ENCODE measurements around the gene ELF3. TPM values are rescaled to one million over a fixed set of nuclear protein-coding genes. Genes with fewer than 3 reads are reported as not detected.
A peak's percentile ranks its signal among the peaks of the same experiment; 100 is the strongest.

ELF3 gene
- total and polyA plus RNA-seq, 2 of the 13 experiments (the other 11 are each of a cell fraction or from before 2014, with no cell fraction given): 11.5 to 55.1 TPM

- no peak for TF ChIP-seq ZNF740 (CRISPR knock-in tag; IDR thresholded peaks at IDR 0.05)
- no peak for TF ChIP-seq EED (CRISPR knock-in tag; IDR thresholded peaks at IDR 0.05)
- TF ChIP-seq IKZF4 (CRISPR knock-in tag; IDR thresholded peaks at IDR 0.05; ENCODE audit: borderline replicate concordance, low read depth, not compliant biosample characterization): no peak
- peak; percentile 60 for TF ChIP-seq PATZ1 (CRISPR knock-in tag; IDR thresholded peaks at IDR 0.05)
- 0 out of 2 replicates have a peak, but pooled peaks have one; percentile 13 for TF ChIP-seq SOX13 (IDR thresholded peaks at IDR 0.05)
- TF ChIP-seq SOX13 (CRISPR knock-in tag; conservative IDR thresholded peaks at IDR 0.05 in 1 of 2, IDR thresholded peaks at IDR 0.05 in 1 of 2): peak in 1 of 2 experiments; percentile 48; a peak in 2 of 4 replicates
- peak; percentile 43; the same call in 1 of the 2 replicates for TF ChIP-seq ZNF143 (CRISPR knock-in tag; IDR thresholded peaks at IDR 0.05)
- TF ChIP-seq ELF3 (CRISPR knock-in tag; IDR thresholded peaks at IDR 0.05): 0 out of 2 replicates have a peak, but pooled peaks have one; percentile 13
- TF ChIP-seq ZNF766 (CRISPR knock-in tag; IDR thresholded peaks at IDR 0.05; ENCODE audit: borderline replicate concordance): no peak
- TF ChIP-seq MTF2 (CRISPR knock-in tag; IDR thresholded peaks at IDR 0.05; ENCODE audit: borderline replicate concordance): no peak
- 0 out of 2 replicates have a peak, but pooled peaks have one; percentile 57 for TF ChIP-seq ZMYM3 (CRISPR knock-in tag; IDR thresholded peaks at IDR 0.05)
- no peak for TF ChIP-seq BCLAF1 (IDR thresholded peaks at IDR 0.05)
- TF ChIP-seq FOXK2 (IDR thresholded peaks at IDR 0.05): no peak
- no peak for TF ChIP-seq TP53 (CRISPR knock-in tag; conservative IDR thresholded peaks at IDR 0.05)
- no peak for TF ChIP-seq CHCHD3 (CRISPR knock-in tag; IDR thresholded peaks at IDR 0.05)
- no peak for TF ChIP-seq ZNF549 (CRISPR knock-in tag; IDR thresholded peaks at IDR 0.05)
- no peak for TF ChIP-seq NFIB (CRISPR knock-in tag; IDR thresholded peaks at IDR 0.05; ENCODE audit: borderline replicate concordance)
- TF ChIP-seq REXO4 (CRISPR knock-in tag; IDR thresholded peaks at IDR 0.05; ENCODE audit: borderline replicate concordance): no peak
- no peak for TF ChIP-seq ZNF335 (CRISPR knock-in tag; IDR thresholded peaks at IDR 0.05)
- no peak for TF ChIP-seq KMT2A (CRISPR knock-in tag; IDR thresholded peaks at IDR 0.05)
- peak; percentile 78; the same call in 1 of the 2 replicates for TF ChIP-seq SRY (CRISPR knock-in tag; IDR thresholded peaks at IDR 0.05)
- TF ChIP-seq JARID2 (CRISPR knock-in tag; IDR thresholded peaks at IDR 0.05; ENCODE audit: insufficient replicate concordance): no peak
- no peak for TF ChIP-seq ZNF326 (CRISPR knock-in tag; IDR thresholded peaks at IDR 0.05; ENCODE audit: borderline replicate concordance)
- TF ChIP-seq FOXK1 (CRISPR knock-in tag; IDR thresholded peaks at IDR 0.05; ENCODE audit: borderline replicate concordance, low read depth): peak; percentile 58; the same call in 1 of the 2 replicates
Measured at GRCh38 chr1:202018468-202019234, 8.3 kb downstream of the ELF3 start (continued).
